Measurements from ENCODE around the gene FAM98C. TPM values are rescaled to one million over a fixed set of nuclear protein-coding genes. Genes with fewer than 3 reads are reported as not detected.

Gene FAM98C
- polyA plus RNA-seq, 1 experiment, result 12.2 TPM

- CTCF ChIA-PET, result no interaction called here
- peaks cover 8% of the 10 kb centered on the region; the same call in 1 of the 2 replicates for H3K27me3 ChIP-seq (ENCODE audit: control insufficient read depth, insufficient read depth, low read length)
- H3K36me3 ChIP-seq (ENCODE audit: control insufficient read depth, insufficient read depth, low read length), result no peaks in the 10 kb centered on the region
- no peak for TF ChIP-seq CTCF (IDR thresholded peaks at IDR 0.05; ENCODE audit: insufficient read depth, low read depth, low read length)
- no peak overlapping the region for H3K4me3 ChIP-seq (ENCODE audit: low read depth, low read length)
- no peak for DNase-seq (ENCODE audit: low read depth)
- POLR2A ChIA-PET, result no interaction called here
Measured at GRCh38 chr19:38429055-38429810, 26.3 kb downstream of the FAM98C start.

- no peak overlapping the region for H3K4me3 ChIP-seq (ENCODE audit: low read depth, low read length)
- H3K27me3 ChIP-seq (ENCODE audit: control insufficient read depth, insufficient read depth, low read length), result peaks cover 8% of the 10 kb centered on the region; the same call in 1 of the 2 replicates
- H3K36me3 ChIP-seq (ENCODE audit: control insufficient read depth, insufficient read depth, low read length), result no peaks in the 10 kb centered on the region
- no peak for TF ChIP-seq CTCF (IDR thresholded peaks at IDR 0.05; ENCODE audit: insufficient read depth, low read depth, low read length)
- POLR2A ChIA-PET, result no interaction called here
- CTCF ChIA-PET, result no interaction called here
- DNase-seq (ENCODE audit: low read depth), result no peak
Measured at GRCh38 chr19:38429811-38430156, 26.9 kb downstream of the FAM98C start.

GRCh38 chr19:38430931-38431330 is 28.0 kb downstream of the FAM98C start:
- no peaks in the 10 kb centered on the region for H3K36me3 ChIP-seq (ENCODE audit: control insufficient read depth, insufficient read depth, low read length)
- no peak overlapping the region for H3K4me3 ChIP-seq (ENCODE audit: low read depth, low read length)
- DNase-seq (ENCODE audit: low read depth), result no peak
- peaks cover 4% of the 10 kb centered on the region; the same call in 1 of the 2 replicates for H3K27me3 ChIP-seq (ENCODE audit: control insufficient read depth, insufficient read depth, low read length)
- TF ChIP-seq CTCF (IDR thresholded peaks at IDR 0.05; ENCODE audit: insufficient read depth, low read depth, low read length), result no peak
- ChIA-PET POLR2A (no interaction called here), CTCF (no interaction called here)

- ChIA-PET POLR2A (no interaction called here), CTCF (no interaction called here)
- Histone ChIP-seq H3K36me3 (ENCODE audit: control insufficient read depth, insufficient read depth, low read length) (no peaks in the 10 kb centered on the region), H3K4me3 (ENCODE audit: low read depth, low read length) (no peak within 1 kb of the TSS), H3K27me3 (ENCODE audit: control insufficient read depth, insufficient read depth, low read length) (peaks cover 3% of the 10 kb centered on the region; the same call in 1 of the 2 replicates)
- DNase-seq (ENCODE audit: low read depth), result no peak
- TF ChIP-seq CTCF (IDR thresholded peaks at IDR 0.05; ENCODE audit: insufficient read depth, low read depth, low read length), result no peak
Measured at GRCh38 chr19:38433268-38433733, 30.4 kb downstream of the FAM98C start, which contains the start of gene RYR1. Gene RYR1, plus strand, starts transcription at chr19:38433691. Its CDS starts 139 bp downstream, at chr19:38433830.

- no peak for DNase-seq (ENCODE audit: low read depth)
- Histone ChIP-seq H3K4me3 (ENCODE audit: low read depth, low read length) (no peak overlapping the region), H3K36me3 (ENCODE audit: control insufficient read depth, insufficient read depth, low read length) (no peaks in the 10 kb centered on the region), H3K27me3 (ENCODE audit: control insufficient read depth, insufficient read depth, low read length) (peaks cover 3% of the 10 kb centered on the region; the same call in 1 of the 2 replicates)
- CTCF ChIA-PET, result interaction anchor here (0.7 kb wide), 1 partner anchor 60 kb away, joined by 4 read pairs; no protein-coding TSS in a partner anchor
- TF ChIP-seq CTCF (IDR thresholded peaks at IDR 0.05; ENCODE audit: insufficient read depth, low read depth, low read length), result no peak
- POLR2A ChIA-PET, result no interaction called here
Measured at GRCh38 chr19:38434549-38435051, 31.7 kb downstream of the FAM98C start.
